GM18498 (cell line): ENCODE data around the gene NCKIPSD.

ENCODE experiments used
- ATAC-seq: cut with Tn5 transposase; IDR thresholded peaks from one replicate; pipeline ENCODE4 v1.9.1; 2021; ENCODE audit warnings: mild to moderate bottlenecking, moderate library complexity; ENCODE audit not compliant: unreplicated experiment

Gene NCKIPSD

DNA sequence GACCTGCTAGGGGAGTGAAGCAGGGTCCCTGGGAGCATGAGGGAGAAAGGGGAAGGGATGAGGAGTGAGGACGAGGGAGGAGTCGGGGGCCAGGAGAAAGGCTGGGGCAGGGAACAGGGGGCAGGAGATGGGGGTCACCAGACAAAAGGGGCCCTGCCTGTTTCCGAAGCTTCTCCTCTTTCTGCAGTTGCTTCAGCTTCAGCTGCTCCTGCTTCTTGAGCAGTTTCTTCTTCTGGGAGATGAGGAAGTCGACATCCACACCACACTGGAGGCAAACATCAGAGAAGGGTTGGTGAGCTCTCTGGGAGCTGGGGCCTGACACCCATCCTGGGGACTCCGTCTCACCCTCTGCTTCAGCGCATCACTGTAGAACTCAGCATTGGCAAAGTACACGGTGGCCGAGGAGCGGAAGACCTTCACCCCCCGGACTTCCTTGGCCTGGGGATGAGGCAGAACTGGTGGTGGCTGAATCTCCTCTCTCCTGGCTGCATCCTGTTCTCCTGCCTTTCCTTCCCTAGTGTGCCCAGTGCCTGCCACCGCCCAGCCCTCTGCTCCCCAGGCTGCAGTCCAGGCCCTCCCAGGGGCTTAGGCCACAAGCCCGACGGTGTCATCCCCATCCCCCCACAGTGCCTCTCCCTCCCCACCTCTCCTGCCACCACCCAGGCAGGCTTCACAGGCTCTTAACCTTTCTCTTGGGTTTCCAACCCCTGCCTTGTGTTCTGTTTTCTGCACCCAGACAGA is 57.3 kb downstream of the NCKIPSD start:
- no peak for ATAC-seq

DNA sequence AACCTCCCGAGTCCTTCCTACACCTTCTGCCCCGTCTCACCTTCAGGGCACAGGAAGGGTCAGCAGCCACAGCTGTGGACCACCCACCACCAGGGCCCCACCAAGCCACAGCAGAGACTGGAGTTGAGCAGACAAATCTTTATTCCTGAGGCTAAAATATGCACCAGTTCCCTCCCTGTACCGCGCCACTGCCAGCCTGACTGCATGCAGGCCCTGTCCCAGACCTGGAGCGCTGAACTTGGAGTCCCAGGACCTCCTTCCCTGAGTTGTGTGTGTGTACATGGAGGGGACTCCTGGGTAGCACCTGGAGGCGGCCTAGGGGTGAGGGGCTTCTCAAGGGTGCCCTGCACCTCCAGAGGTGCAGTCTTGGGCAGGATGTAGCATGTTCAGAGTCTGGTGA is 60.1 kb downstream of the NCKIPSD start:
- no peak for ATAC-seq

DNA sequence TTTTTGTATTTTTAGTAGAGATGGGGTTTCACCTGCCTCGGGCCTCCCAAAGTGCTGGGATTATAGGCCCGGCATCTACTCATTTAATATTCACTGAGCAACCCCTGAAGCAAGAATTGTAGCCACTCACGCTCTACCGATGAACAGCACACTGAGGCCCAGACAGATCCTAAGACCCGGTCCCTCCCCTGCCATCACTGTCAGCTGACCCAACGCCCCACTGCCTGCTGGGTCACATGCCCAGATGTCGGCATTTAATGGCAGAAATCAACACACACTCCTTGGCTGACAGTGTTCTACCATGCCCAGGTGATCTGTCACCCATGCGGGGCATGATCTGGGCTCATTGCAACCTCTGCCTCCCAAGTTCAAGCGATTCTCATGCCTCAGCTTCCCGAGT is 60.9 kb downstream of the NCKIPSD start:
- no peak for ATAC-seq

DNA sequence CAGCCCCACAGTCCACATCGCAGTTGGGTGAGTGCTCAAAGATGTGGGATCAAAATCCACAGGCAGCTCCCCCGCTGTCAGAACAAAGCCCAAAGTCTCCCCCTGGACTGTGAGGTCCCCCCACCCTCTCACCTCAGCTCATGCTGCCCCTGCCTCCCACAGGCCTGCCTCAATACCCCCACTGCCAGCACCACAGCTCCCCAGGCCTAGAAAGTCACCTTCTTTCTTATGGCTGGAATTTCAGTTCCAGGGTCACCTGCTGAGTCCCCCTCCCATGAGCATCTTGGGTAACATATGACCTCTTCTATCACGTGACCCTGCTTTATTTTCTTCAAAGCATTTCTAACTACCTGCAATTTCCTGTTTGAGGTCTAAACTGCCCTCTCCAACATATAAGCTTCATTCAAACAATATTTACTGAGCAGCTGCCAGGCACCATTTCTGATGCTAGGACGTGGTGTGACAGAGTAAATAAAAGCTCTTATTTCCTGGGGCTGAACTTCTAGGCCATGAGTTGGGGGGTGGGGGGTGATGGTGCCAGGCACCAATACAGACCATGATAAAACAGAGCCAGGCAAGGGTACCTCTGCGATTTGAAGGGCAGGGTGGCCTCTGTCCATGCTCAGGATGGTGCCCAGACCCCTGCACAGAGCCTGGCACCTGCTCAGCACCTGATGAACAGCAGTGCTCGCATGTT is 61.7 kb downstream of the NCKIPSD start:
- ATAC-seq, result no peak
